Embryonic facial prominence (tissue), 1 donor: ENCODE data around the gene CNTNAP2.
"Not testable (repeated sequence)": the region's sequence is repeated elsewhere in the genome, so short reads cannot be mapped to it uniquely, and the experiment has no call there.

Source experiments
- DNase-seq: peaks from one replicate; pipeline ENCODE4 v3.0.0-alpha.2; 2016; ENCODE audit errors: extremely low spot score

CNTNAP2 gene

GRCh38 chr7:147096629-147097028 lies 980.0 kb downstream of the CNTNAP2 start:
- no peak for DNase-seq

- no peak for DNase-seq
Measured at GRCh38 chr7:147103224-147103623, 986.6 kb downstream of the CNTNAP2 start.

GRCh38 chr7:147106746-147107145 lies 990.1 kb downstream of the CNTNAP2 start:
- DNase-seq: no peak

- not testable (repeated sequence) for DNase-seq
Measured at GRCh38 chr7:147114525-147114924, 997.9 kb downstream of the CNTNAP2 start.

- DNase-seq: no peak
Measured at GRCh38 chr7:147136352-147136751, 1019.8 kb downstream of the CNTNAP2 start.

- no peak for DNase-seq
Measured at GRCh38 chr7:147145194-147145593, 1028.6 kb downstream of the CNTNAP2 start.

GRCh38 chr7:147146169-147146568 lies 1029.6 kb downstream of the CNTNAP2 start:
- DNase-seq: no peak

GRCh38 chr7:147151661-147152060 lies 1035.1 kb downstream of the CNTNAP2 start:
- no peak for DNase-seq

GRCh38 chr7:147153571-147153970 lies 1037.0 kb downstream of the CNTNAP2 start:
- no peak for DNase-seq

GRCh38 chr7:147161405-147161804 lies 1044.8 kb downstream of the CNTNAP2 start:
- DNase-seq: no peak

GRCh38 chr7:147170341-147171012 lies 1053.9 kb downstream of the CNTNAP2 start:
- DNase-seq: no peak

- DNase-seq: no peak
Measured at GRCh38 chr7:147171013-147171391, 1054.4 kb downstream of the CNTNAP2 start.

GRCh38 chr7:147173883-147174282 lies 1057.3 kb downstream of the CNTNAP2 start:
- DNase-seq: no peak

- DNase-seq: no peak
Measured at GRCh38 chr7:147182874-147183273, 1066.3 kb downstream of the CNTNAP2 start.

- no peak for DNase-seq
Measured at GRCh38 chr7:147183276-147183675, 1066.7 kb downstream of the CNTNAP2 start.

GRCh38 chr7:147188467-147188866 lies 1071.9 kb downstream of the CNTNAP2 start:
- no peak for DNase-seq

GRCh38 chr7:147193476-147193875 lies 1076.9 kb downstream of the CNTNAP2 start:
- DNase-seq: no peak

GRCh38 chr7:147196481-147196880 lies 1079.9 kb downstream of the CNTNAP2 start:
- DNase-seq: no peak

- no peak for DNase-seq
Measured at GRCh38 chr7:147197006-147197405, 1080.4 kb downstream of the CNTNAP2 start.

GRCh38 chr7:147199868-147200267 lies 1083.3 kb downstream of the CNTNAP2 start:
- DNase-seq: no peak

GRCh38 chr7:147207988-147208387 lies 1091.4 kb downstream of the CNTNAP2 start:
- no peak for DNase-seq

GRCh38 chr7:147231275-147231674 lies 1114.7 kb downstream of the CNTNAP2 start:
- DNase-seq: no peak

GRCh38 chr7:147235645-147236382 lies 1119.2 kb downstream of the CNTNAP2 start:
- DNase-seq: no peak
